HG03175 (cell line): ENCODE data around the gene MEGF11.

Source experiments
- ATAC-seq: cut with Tn5 transposase; IDR thresholded peaks from one replicate; pipeline ENCODE4 v1.9.1; 2021; ENCODE audit warnings: mild to moderate bottlenecking, moderate library complexity; ENCODE audit not compliant: unreplicated experiment

The MEGF11 gene

DNA sequence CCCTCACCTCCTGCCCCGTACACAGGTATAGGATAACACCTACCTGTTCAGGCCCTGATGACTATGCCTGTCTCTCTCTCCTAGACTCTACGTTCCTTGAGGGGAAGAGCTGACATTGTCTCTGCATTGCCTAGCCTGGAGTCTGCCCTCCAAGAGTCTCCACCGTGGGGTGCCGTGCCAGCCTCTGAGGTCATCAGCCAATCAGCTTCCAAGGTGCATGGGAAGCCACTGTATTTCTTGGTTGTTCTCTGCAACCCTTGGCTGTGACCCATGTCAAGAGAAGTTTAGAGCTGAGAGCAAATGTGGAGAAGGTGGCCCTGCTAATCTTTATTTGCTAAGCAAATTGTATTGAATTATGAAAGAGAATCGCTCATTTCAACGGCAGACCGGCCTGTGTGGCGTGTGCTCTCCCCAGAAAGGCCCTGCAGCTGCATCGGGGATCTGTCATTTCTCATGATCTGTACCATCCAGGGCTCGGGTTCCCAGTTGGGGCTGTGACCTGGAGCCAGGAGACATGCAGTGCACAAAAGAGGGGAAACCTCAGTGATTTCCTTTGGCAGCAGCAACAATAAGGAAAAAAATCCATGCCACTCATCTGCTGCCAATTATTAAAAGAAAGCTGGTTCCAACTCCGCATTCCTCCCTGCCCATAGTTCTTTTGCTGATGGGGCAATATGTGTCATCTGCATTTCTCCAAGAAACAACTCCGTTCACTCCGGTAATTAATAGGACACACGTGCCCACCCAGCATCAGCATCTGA is 182.2 kb downstream of the MEGF11 start:
- ATAC-seq, result no peak

DNA sequence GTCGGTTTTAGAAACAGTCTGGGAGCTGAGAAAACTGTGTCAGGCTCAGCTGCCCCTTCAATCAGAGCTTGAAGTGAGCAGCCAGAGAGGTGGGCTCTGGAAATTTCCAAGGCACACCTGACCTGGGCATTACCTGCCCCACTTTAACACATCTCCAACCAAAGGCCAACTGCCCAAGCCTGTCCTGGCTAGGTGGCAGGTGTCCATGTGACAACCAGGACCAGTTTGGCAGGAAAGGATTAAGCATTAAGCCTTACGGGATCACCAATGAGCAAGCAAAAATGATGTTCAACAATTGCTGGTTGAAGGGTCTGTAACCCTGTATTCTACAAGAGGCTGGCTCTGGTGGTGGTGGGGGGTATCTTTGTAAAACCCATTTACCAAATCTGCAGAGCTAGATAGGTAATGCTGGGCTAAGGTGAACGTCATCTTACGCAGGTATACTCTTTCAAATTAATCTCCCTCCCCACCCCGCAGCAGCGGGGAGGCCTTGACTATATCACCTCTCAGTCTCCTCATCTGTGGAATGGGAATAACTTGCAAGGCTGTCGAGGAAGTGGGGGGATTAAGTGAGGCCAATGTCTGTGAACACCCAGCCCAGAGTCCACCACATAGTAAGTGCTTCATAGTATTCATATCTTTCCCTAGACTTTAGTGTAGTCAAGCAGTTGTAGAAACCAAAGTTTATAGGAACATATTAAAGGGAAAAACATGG is 183.2 kb downstream of the MEGF11 start:
- no peak for ATAC-seq

DNA sequence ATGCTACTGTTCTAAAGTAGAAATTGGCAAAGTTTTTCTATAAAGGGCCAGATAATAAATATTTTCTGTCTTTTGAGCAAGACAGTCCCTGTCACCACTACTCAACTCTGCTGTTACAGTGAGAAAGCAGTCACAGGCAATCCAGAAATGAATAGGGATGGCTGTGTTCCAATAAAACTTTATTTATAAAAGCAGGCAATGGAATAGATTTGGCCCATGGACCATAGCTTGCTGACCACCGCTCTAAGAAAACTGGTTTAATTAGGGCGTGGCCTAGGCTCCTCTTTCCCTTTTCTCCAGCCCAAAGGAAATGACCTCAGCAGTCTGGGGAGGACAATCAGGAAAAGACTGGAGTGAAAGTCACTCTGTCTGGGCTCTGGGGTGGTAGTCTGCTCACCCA is 183.8 kb downstream of the MEGF11 start:
- no peak for ATAC-seq

DNA sequence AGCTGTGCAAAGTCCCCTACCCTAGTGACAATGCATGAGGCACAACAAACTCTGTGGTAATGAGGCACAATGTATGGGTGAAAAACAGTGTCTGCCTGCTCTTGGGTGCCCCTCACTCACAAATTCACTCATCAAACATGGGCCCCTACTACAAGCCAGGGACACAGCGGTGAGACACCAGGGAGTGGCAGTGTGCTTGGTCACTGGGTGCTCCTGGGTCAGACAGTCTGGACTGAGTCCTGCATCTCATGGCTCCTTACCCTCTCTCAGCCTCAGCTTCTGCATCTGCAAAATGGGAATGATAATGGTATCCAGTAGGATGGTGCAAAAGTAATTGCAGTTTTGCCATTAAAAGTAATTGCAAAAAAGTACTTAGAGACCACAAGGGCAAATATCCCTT is 184.7 kb downstream of the MEGF11 start:
- no peak for ATAC-seq

DNA sequence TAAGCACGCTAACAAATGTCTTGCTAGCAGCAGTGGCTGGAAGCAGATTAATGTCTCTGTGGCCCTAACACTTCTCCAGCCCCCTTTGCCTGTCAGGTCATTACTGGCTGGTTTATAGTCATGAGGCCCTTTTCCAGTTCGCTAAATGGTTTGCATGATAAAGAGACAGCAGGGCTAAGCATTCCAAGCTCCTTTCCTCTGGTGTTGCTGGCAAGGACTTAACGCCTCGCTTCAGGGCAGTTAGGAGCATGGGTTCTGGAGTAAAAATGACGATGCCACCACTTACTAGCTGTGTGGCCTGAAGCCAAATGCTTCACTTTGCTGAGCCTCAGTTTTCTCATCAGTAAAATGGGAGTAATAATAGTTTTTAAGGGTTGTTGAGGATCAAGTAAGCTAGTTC is 185.9 kb downstream of the MEGF11 start:
- ATAC-seq, result no peak

DNA sequence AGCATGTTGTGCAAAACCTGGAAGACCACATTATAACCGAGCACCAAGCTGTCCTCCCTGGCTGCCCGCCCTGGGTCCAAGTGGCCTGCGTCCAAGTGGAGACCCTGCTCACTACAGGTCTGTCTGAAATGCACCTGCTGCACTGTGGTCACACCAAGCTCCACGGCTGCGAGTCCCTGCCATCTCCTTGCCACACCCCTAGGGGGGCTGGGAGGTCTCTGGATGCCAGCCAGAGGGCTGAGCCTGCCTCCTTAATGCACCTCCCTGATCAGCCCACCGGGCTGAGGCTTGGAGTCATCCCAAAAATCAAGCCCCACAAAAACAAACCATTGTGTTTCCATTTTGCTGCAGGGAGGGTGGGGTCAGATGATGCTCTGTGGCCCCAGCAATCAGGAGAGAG is 187.1 kb downstream of the MEGF11 start:
- ATAC-seq, result no peak

DNA sequence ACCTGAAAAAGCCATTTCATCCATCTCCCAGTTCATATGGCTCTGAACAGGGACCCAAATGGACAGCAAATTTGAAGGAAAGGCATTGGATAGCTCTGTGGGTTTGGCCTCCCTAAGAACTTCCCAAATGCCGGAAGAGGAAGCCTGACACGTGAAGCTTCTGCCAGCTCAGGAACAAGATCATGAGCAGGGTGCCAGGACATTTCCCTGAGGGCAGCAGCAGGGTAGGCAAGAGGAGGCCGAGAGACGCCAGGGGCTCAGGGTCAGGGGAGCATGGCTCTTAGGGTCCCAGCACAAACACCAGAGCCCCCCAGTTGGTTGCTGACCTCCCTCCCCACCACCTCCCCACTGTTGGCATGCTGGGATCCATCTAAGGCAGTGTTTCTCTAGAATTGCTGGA is 187.5 kb downstream of the MEGF11 start:
- no peak for ATAC-seq

DNA sequence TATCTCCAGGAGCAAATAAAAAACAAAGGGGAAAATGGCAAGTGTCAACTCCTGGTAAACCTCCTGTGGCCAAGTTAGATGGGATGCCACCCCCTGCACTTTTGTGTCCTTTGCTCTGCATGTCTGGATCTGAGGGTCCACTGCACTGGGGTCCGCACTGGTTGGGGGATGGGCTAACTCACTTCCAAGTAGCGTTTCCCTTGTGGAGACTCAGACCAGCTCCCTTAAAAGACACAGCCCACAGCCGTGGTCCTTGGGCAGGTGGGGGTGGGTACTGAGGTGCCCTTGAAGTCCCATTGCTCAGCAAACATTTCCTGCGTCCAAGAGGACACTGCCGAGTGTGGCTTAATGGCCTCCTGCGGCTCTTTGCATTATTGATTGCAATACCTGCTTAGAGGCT is 188.2 kb downstream of the MEGF11 start:
- ATAC-seq, result no peak

DNA sequence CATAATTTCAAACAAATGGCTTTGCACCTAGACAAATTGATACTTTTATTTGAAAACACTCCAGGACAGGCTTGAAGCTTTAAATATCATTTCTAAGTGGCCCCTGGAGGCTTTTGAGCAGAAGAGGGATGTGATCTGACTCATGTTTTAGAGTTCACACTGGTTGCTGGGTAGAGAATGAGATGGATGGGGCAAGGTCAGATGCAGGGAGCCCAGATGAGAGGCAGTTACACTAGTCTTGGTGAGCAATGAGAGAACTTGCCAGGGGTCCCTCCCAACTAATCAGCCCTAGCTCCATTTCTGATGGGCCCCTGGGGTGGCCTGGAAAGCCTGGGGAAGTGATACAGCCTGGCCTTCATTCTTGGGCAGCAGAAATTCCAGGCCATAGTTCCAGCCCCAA is 190.4 kb downstream of the MEGF11 start:
- no peak for ATAC-seq

DNA sequence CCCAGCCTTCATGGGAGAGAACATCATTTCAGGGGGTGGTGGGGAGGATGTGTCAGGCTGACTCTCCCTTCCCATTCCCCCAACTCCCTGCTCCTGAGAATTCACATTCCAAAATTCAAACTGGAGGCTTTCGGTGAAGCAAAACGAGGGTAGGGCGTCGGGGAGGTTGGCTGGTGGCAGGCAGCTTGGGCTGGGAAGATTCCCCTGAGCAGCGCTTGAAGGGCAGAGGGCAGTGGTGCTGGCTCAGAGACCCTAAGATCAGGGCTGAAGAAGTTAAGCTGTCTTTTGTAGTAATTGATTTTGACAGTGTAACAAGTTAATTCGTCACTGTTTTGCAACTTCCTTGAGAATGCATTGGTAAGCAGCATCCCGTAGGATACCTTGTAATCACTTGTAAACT is 196.5 kb downstream of the MEGF11 start:
- ATAC-seq, result no peak

DNA sequence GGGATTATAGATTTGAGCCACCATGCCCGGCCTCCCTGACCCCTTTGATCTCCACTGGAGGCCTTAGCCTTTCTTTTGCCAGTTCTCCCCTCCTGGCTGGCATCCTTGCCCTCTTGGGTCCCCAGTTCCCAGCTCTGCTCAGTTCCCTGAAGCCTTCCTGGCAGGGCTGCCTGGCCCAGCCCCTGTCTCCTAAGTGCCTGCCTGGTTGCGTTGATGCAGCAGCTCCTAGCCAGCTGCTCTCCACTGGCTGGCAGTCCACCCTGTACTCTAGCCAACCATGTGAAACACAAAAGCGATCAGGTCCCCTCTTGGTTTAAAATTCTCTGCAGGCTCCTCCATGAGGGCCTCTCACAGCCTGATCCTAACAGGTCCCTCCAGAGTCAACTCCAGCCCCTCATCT is 199.6 kb downstream of the MEGF11 start:
- no peak for ATAC-seq

DNA sequence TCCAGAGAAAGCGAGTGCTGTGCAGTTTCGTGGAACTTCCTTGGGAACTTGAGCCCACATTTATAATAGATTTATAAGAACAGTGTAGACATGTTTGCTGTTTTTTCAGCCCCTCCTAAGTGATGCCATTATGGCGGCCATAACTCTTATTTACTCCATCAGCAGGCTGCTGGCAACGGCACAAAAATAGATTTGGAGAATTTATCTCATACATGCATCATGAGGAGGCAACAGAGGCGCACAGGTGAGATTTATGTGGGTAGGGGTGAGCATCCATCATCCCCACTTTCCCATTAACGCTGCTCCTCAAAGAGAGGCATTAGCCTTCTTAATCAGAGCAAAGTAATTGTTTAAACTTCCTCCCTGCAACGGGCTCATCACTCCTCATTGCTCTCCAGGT is 201.7 kb downstream of the MEGF11 start:
- ATAC-seq, result no peak

DNA sequence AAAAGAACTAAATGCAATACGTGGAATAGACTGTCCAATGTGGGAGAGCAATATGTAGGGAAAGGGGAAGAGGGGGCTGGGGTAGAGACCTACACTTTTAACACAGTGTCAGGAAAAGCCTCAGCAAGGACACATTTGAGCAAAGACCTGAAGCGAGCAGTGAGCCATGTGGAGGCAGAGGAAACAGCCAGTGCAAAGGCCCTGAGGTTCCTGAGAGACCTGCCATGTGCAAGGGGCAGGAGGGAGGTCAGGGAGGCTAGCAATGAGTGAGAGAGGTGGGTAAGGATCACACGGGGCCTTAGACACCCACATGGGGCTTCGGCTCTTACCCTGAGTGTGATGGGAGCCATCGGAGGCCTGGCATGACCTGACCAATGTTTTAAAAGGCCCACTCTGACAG is 203.3 kb downstream of the MEGF11 start:
- ATAC-seq, result no peak

DNA sequence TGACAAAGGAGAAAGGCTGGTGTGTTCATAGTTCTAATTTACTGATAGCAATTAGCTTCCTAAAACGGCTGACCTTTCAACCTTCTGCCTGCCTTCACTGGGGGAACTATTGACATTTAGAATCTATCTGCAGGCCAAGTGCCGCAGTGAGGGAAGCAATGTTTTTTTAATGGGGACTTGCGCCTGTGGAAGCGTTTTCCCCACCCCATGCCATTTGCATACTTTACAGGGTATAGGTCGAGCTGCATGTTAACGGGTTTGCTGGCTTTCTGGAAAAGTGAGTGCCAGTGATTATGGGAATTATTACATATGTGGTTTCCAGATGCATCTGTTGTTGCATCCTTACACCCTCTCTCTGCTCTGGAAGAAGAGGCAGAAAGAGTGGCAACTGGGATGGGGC is 204.2 kb downstream of the MEGF11 start:
- no peak for ATAC-seq

DNA sequence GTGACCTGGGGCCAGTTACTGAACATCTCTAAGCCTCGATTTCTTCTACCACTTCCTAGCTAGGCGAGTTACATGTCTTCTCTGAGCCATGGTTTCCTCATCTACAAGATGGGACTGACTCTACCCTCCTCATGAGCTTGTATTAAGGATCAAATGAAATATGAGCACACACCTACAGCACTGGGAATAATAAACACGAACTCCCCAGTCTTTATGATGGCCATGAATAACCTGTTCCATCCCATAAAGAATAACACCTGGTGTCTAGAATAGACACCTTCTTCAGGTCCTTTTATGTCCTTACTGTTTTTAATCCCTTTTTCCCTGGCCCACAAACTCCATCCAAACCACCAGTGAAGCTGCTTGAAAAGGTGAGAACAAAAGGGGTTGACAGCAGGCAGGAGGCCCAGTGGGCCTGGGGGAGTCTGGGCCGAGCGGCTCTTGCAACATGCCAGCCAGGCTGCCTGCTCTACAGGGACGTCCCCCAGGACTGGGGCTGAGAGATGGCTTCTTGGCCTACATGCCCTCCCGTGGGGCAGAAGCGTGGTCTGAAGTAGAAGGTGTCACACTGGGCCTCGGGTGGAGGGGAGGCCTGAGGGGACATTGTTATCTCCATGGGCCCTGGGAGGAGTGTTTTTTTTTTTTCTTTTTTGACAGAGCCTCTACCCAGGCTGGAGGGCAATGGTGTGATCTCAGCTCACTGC is 206.1 kb downstream of the MEGF11 start:
- ATAC-seq, result no peak

DNA sequence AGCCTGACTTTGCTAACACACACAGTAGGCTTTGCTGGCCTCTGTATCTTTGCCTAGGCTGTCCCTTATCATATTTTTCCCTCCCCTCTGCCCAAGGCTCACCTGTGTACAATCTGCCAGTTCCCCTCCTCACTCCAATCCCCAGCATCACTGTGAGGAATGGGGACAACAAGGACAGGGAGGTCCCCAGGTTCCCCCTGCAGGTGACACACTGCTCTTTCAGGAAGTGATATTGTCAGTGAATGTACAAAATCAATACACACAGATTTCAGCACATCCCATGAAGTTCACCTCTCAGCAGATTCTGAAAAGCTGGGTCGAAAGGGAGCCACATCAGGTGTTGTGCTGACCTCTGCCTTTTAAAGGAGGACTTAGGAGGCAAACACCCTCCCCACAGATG is 206.8 kb downstream of the MEGF11 start:
- no peak for ATAC-seq

DNA sequence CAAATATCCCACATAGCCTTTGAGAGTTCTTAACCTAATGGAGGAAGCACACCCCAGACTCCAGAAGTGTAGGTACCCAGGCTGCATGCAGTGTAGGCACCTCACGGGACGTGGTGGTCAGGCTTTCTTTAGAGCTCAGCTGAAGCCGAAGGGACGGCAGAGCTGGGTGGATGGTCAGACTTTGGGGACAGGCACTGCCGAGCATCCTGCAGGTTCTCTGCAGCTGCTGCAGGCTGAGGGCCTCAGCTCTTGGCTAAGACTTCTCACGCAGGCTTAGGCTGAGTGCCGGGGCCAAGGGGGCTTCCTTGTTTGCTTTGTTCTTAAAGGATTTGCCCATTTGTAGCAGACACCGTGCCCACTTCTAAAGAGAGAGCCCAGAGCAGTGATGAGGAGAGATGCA is 207.2 kb downstream of the MEGF11 start:
- no peak for ATAC-seq

DNA sequence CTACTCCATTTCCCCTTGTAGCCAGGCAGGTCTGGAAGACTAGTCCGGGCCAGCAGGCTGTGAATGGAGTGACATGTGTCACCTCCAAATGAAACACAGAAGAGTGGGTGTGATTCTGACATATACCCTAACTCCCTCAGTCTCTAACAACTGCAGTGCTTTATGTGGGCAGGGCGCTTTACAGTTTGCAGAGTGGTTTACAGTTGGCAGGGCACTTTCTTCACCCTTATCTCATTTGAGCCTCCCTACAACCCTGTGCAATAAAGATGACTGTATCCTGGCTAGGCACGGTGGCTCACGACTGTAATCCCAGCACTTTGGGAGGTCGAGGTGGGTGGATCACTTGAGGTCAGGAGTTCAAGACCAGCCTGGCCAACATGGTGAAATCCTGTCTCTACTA is 208.0 kb downstream of the MEGF11 start:
- no peak for ATAC-seq

DNA sequence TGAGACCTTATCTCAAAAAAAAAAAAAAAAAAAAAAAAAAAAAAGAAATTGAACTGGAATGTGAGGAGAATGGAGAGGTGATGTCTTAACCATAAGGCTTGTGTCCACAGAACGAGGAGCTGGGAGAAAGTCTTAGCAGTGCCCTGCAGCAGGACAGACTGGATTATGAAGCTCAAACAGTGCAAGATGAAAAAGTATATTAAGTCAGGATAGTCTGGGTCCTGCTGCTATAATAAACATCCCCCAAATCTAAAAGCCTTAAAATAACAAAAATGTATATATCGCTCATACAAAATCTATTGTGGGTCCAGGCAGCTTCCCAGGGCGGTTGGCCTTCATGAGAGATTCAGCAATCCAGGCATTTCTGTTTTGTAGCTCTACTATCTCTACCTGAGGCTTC is 208.7 kb downstream of the MEGF11 start:
- ATAC-seq, result no peak

DNA sequence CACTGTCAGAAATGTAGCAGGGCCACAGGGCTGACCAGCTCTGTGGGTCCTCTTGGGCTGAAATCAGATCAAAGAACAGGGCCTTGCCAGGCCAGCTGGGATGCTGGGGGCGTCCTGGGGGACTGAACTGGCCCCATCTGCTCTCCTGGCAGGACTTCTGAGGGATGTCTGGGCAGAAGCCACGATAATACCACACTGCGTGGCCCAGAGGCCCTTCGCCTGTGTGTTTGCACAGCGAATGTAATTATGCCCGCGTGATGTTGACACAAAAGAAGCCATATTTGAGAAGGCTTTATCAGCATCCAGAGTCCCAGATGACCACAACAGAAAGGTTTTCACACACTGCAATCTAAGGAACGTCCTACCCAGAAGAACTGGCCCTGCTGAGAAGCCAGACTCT is 210.3 kb downstream of the MEGF11 start:
- no peak for ATAC-seq

DNA sequence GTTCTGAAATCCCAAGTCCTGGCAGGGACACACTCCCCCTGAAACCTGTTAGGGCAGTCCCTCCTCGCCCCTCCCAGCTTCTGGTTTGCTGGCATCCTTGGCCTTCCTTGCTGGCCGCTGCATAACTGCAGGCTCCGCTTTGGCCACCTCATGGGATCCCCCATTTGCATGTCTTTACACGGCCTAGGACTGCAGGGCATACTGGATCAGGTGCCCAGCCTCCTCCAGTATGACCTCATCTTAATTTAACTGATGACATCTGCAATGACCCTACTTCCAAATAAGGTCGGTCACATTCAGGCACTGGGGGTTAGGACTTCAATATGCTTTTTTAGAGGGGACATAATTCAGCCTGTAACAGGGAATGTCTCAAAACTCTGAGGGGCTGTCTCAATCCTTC is 210.9 kb downstream of the MEGF11 start:
- no peak for ATAC-seq

DNA sequence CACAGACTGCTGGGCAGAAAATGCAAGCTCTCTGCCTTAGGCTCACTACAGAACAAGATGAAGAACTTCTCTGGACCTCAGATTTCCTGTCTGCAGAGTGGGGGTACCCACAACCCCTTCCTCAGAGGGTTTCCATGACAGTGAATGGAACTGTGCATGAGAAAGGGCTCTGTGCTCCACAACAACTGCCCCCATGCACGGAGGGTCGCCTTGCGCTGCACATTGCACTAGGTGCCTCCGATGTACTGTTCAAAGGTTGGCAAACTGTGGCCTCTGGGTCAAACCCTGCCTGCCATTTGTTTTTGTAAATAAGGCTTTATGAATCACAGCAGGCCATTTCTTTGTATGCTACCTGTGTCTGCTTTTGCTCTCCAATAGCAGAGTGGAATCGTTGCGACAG is 212.3 kb downstream of the MEGF11 start:
- no peak for ATAC-seq
